Psoas muscle (tissue), 8 donors: ENCODE results near the gene BBX. TPM values are rescaled to one million over a fixed set of nuclear protein-coding genes. Genes with fewer than 3 reads are reported as not detected.
A peak's percentile ranks its signal among the peaks of the same experiment; 100 is the strongest.

Source experiments
- ATAC-seq, 4 donors: fragments of 200-7000 bp; cut with Tn5 transposase; one replicate each; pipeline ENCODE4 v1.9.1; 2020; ENCODE audit warnings: moderate library complexity in 3 of 4, mild to moderate bottlenecking in 2 of 4
- DNase-seq, 2 donors: peaks; one replicate each; pipeline ENCODE4 v3.0.0-alpha.2; 2020
- H3K27ac ChIP-seq: fragments of 200-600 bp; one replicate; pipeline ENCODE4 v1.8.0; 2022
- H3K27me3 ChIP-seq, 3 donors: fragments of 200-600 bp in 1 of 3; one replicate each; pipeline versions ENCODE4 v1.6.1 to v1.8.0; 2013 to 2022; ENCODE audit warnings: low read length in 2 of 3, mild to moderate bottlenecking in 2 of 3, moderate library complexity in 1 of 3; ENCODE audit not compliant: insufficient read depth in 3 of 3
- H3K36me3 ChIP-seq, 2 donors: fragments of 200-600 bp in 1 of 2; one replicate each; pipeline versions ENCODE4 v1.6.1 to v1.8.0; 2013 to 2022; ENCODE audit warnings: low read depth in 1 of 2, mild to moderate bottlenecking in 1 of 2, moderate library complexity in 1 of 2; ENCODE audit not compliant: insufficient read depth in 1 of 2
- H3K4me1 ChIP-seq: fragments of 200-600 bp; one replicate; pipeline ENCODE4 v1.8.0; 2022
- H3K4me3 ChIP-seq: fragments of 200-600 bp; one replicate; pipeline ENCODE4 v1.8.0; 2022; ENCODE audit warnings: mild to moderate bottlenecking
- H3K9me3 ChIP-seq: fragments of 200-600 bp; one replicate; pipeline ENCODE4 v1.8.0; 2022
- CTCF ChIP-seq: fragments of 200-600 bp; IDR thresholded peaks from one replicate; pipeline ENCODE4 v1.8.0; 2022; ENCODE audit warnings: antibody characterized with exemption
- WGBS, 3 donors: extraction: QIAGEN DNeasy Blood & Tissue Kit; methylation state at CpG; one replicate each; pipeline versions ENCODE4 v1.1.6 to v1.1.7; 2013; 5-methylcytosine and 5-hydroxymethylcytosine counted together
- intact Hi-C, 2 donors: fragments of 100-400 bp; cut with DNase I; formaldehyde crosslinking; loops; one replicate each; pipeline versions ENCODE4 v1.11.0 to v1.14.2; 2022
- polyA plus RNA-seq, 3 donors: library from polyadenylated mRNA; stranded (reverse); fragments of 200-250 nt; gene quantifications; one replicate each; pipeline ENCODE4 v1.2.3, GENCODE V29; 2013
- total RNA-seq, 4 donors: library from RNA; stranded (reverse); fragmentation: NEBNext Ultra II Directional in 2 of 4; extraction: Animal tissue kit (Norgen Biotek cat#: 25700) in 2 of 4; gene quantifications; one replicate each; pipeline versions ENCODE4 v1.2.1 to v1.2.4, GENCODE V29; 2021 to 2023
- donor health status: healthy with polysubstance abuse.
- donor health status: DM: no; HTN: no; CAD: no; lungs with moderate emphysema.
- donor health status: Bipolar disorder and iron deficiency.
- donor health status: healthy.
- donor health status: DM: yes; HTN: yes; CAD: no.
- donor health status: DM: no; HTN: no; CAD: no.
- donor health status: DM: no; HTN: no; CAD: no.
- donor health status: DM: yes; HTN: yes; CAD: no.

Gene BBX
- total and polyA plus RNA-seq, 7 donors = 2.2 to 30.4 (median 16.2) TPM

DNA sequence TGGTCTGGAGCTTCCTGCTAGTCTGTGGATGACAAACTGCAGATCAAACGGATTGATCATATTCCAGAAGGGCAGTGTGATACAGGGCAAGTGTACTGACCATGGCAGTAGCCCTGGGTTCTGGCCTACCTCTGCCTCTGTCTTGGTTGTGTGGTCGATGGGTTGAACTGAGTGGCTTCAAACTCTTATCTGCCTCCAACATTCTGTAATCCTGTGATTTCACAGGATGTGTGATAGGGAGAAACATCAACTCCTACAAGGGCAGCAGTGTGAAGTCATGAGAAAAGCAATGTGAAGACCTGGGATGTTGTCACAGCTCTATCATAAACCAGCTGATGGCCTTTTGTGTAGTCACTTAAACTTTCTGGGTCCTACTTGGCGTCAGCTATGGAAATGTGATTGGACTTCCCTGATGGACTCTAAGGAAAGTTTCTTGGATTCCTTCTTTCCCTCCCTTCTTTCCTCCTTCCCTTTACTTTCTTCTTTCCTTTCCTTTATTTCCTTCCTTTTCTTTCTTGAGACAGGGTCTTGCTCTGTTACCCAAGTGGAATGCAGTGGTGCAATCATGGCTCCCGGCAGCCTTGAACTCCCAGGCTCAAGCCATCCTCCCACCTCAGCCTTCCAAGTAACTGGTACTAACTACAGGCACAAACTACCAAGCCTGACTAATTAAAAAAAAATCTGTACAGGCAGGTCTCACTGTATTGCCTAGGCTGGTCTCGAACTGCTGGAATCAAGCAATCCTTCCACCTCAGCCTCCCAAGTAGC, 114.8 kb downstream of the BBX start:
- ATAC-seq = no peak
- no peak for TF ChIP-seq CTCF

DNA sequence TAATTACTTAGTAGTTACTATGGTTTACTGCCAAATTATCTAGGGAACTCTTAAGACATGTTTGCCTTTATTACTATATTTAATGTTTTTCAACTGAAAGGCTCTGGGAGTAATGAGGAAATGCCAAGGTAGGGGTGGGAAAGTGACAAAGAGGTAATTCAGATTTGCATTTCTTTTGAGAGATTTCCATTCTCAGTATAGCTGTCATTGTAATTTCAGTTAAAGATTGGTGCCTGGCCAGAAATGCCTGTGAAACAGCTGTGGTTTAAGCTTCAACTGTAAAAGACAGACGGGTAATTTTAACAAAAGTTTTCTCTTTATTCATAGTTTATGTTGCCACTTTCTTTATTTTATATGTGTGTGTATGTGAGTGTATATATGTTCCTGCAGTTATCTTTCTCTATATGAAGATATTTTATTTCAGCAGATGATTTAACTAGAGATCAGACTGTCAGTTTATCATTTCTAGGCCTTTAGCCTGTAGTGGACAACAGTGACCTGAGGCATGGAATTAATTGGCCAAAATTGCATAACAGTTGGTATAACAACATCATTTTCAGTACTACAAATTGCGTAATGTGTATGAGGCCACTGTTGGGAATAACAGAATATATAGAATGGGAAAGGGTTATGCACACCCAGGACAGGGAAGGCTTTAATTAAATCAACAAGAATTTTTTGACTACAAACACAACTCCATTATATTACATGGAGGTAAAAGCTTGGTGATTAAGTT, 119.0 kb downstream of the BBX start:
- DNase-seq = no peak
- no peak for TF ChIP-seq CTCF
- ATAC-seq = peak in 1 of 4 donors; percentile 30
- Histone ChIP-seq H3K4me3 (no peak overlapping the region), H3K9me3 (no peaks in the 10 kb centered on the region), H3K36me3 (no peaks in the 10 kb centered on the region), H3K27me3 (no peaks in the 10 kb centered on the region), H3K27ac (no peak overlapping the region), H3K4me1 (peaks cover 5% of the 10 kb centered on the region)
- 48 to 73% (median 67%) methylated on average over 2 of the region's 2 CpGs for WGBS, 3 donors
- intact Hi-C loops = no loop called here

More for the DNA sequence above, 114.8 kb downstream of the BBX start:
- Histone ChIP-seq H3K36me3 (no peaks in the 10 kb centered on the region), H3K27me3 (no peaks in the 10 kb centered on the region), H3K4me3 (no peak overlapping the region), H3K4me1 (peaks cover 12% of the 10 kb centered on the region), H3K27ac (no peak overlapping the region), H3K9me3 (no peaks in the 10 kb centered on the region)
- intact Hi-C loops = no loop called here
- WGBS, 3 donors = 89 to 95% (median 94%) methylated on average over 5 of the region's 5 CpGs
- DNase-seq = no peak

DNA sequence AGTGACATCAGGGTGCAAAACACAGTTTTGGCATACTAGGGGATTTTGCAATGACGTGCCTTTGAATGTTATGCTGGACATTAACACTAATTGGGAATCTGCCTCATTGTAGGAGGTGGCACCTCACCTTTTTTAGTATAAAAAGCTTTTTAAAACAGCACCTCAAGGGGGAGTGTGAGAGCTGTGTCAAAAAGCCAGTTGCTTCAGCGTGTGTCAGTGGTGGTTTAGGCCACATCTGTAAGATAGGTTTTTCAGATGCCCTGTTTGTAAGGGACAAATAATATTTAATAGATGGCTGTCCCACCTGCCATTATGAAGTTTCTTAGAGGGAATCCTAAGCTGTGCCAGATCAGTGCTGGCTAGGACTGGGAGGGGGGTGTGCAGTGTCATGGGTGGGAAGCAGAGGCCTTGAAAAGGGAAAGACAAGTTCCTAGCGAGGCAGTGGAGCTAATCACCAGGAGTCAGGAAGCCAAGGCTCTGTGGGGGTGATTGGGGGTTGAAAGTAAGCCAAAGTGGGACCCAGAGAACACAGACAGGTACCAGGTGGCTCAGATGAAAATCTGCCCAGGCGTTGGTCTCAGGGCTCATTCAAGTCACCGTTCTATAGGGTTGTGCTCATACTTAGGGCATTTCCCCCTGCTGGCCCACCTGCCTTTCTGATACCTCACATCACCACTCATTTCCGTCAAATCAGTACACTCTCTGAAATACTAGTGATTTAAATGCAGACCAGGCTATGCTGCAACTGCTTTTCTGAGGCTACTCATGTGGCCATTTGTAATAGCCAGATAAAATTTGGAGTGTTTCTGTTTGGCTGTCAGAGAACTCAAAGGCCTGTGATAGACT, 120.5 kb downstream of the BBX start:
- no peak overlapping the region for H3K4me3 ChIP-seq
- no peak for TF ChIP-seq CTCF
- H3K9me3 ChIP-seq = no peaks in the 10 kb centered on the region
- H3K27ac ChIP-seq = no peak overlapping the region
- no peaks in the 10 kb centered on the region for H3K27me3 ChIP-seq
- peaks cover 5% of the 10 kb centered on the region for H3K4me1 ChIP-seq
- WGBS, 3 donors = 85 to 88% (median 87%) methylated on average over 6 of the region's 6 CpGs
- DNase-seq = no peak
- no peaks in the 10 kb centered on the region for H3K36me3 ChIP-seq
- ATAC-seq = peak in 1 of 4 donors; percentile 17
- intact Hi-C loops = no loop called here

GRCh38 chr3:107644631-107645030, 121.9 kb downstream of the BBX start:
- Histone ChIP-seq H3K4me1 (peaks cover 5% of the 10 kb centered on the region), H3K9me3 (no peaks in the 10 kb centered on the region), H3K27me3 (no peaks in the 10 kb centered on the region), H3K36me3 (no peaks in the 10 kb centered on the region), H3K27ac (no peak overlapping the region), H3K4me3 (no peak overlapping the region)
- no peak for ATAC-seq
- DNase-seq = no peak
- intact Hi-C loops = no loop called here
- no peak for TF ChIP-seq CTCF
- WGBS, 3 donors = 66 to 74% (median 69%) methylated on average over 3 of the region's 3 CpGs
